Activated naive CD4-positive, alpha-beta T cell treated with anti-CD3 and anti-CD28 coated beads, Interleukin-2, amount 50 U/mL, for 24 hours (primary cell): ENCODE data around the gene HSD3B7.
A peak's percentile ranks its signal among the peaks of the same experiment; 100 is the strongest.

Experiments used
- H3K27ac Mint-ChIP-seq: one replicate; pipeline ENCODE4 v1.8.0; 2021; ENCODE audit warnings: mild to moderate bottlenecking, mixed read lengths
- H3K27me3 Mint-ChIP-seq: one replicate; pipeline ENCODE4 v1.8.0; 2021; ENCODE audit warnings: mixed read lengths
- H3K36me3 Mint-ChIP-seq: one replicate; pipeline ENCODE4 v1.8.0; 2021; ENCODE audit warnings: mixed read lengths
- H3K4me1 Mint-ChIP-seq: one replicate; pipeline ENCODE4 v1.8.0; 2021; ENCODE audit warnings: mixed read lengths
- H3K4me3 Mint-ChIP-seq: one replicate; pipeline ENCODE4 v1.8.0; 2021; ENCODE audit warnings: mild to moderate bottlenecking, mixed read lengths
- H3K9me3 Mint-ChIP-seq: one replicate; pipeline ENCODE4 v1.8.0; 2021; ENCODE audit warnings: mixed read lengths

Gene HSD3B7

DNA sequence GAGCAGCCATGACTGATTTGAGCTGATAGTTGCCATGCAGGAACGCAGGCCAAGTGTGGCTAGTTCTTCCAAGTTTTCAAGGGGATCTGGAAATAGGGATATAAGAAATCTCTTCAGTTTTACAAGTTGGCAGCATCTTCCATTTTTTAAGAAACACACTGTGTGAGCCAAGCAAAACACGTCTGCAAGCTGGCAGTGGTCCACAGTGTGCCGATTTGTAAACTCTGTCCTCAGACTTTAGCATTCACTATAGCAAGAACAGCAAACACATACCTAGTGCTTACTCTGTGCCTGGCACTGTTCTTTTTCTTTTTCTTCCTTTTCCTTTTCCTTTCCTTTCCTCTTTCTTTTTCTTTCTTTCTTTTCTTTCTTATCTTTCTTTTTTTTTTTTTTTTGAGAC, 33.3 kb upstream of the HSD3B7 start:
- no peaks in the 10 kb centered on the region for H3K27me3 Mint-ChIP-seq
- no peaks in the 10 kb centered on the region for H3K9me3 Mint-ChIP-seq
- no peak overlapping the region for H3K4me3 Mint-ChIP-seq
- peaks cover 22% of the 10 kb centered on the region for H3K4me1 Mint-ChIP-seq
- H3K27ac Mint-ChIP-seq = no peak overlapping the region
- H3K36me3 Mint-ChIP-seq = no peaks in the 10 kb centered on the region

DNA sequence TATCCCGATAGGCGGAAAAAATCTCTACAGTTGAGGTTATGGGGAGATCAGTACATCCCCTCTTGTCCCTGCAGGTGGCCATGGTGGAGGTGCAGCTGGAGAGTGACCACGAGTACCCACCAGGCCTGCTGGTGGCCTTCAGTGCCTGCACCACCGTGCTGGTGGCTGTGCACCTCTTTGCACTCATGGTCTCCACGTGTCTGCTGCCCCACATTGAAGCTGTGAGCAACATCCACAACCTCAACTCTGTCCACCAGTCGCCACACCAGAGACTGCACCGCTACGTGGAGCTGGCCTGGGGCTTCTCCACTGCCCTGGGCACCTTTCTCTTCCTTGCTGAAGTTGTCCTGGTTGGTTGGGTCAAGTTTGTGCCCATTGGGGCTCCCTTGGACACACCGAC, 31.9 kb upstream of the HSD3B7 start:
- no peaks in the 10 kb centered on the region for H3K36me3 Mint-ChIP-seq
- H3K27me3 Mint-ChIP-seq = no peaks in the 10 kb centered on the region
- peaks cover 22% of the 10 kb centered on the region for H3K4me1 Mint-ChIP-seq
- H3K4me3 Mint-ChIP-seq = no peak overlapping the region
- H3K27ac Mint-ChIP-seq = no peak overlapping the region
- no peaks in the 10 kb centered on the region for H3K9me3 Mint-ChIP-seq

DNA sequence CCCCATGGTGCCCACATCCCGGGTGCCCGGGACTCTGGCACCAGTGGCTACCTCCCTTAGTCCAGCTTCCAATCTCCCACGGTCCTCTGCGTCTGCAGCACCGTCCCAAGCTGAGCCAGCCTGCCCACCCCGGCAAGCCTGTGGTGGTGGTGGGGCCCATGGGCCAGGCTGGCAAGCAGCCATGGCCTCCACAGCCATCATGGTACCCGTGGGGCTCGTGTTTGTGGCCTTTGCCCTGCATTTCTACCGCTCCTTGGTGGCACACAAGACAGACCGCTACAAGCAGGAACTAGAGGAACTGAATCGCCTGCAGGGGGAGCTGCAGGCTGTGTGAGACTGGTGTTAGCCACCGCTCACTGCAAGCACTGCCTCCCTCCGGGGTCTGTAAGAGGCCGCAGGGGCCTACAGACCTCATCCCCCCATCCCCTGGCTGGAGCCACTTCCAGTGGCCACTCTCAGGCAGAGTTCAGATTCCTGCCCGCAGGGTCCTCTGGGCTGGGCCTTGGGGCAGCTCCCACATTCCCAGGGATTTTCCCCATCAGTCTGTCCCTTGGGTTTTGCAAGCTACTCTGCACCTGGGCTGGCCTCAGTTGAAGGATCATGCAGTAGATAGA, 31.4 kb upstream of the HSD3B7 start:
- peak overlapping the region; percentile 3 for H3K4me3 Mint-ChIP-seq
- no peaks in the 10 kb centered on the region for H3K27me3 Mint-ChIP-seq
- no peaks in the 10 kb centered on the region for H3K36me3 Mint-ChIP-seq
- no peak overlapping the region for H3K27ac Mint-ChIP-seq
- no peaks in the 10 kb centered on the region for H3K9me3 Mint-ChIP-seq
- H3K4me1 Mint-ChIP-seq = peaks cover 25% of the 10 kb centered on the region

GRCh38 chr16:30954993-30955392, 30.0 kb upstream of the HSD3B7 start:
- H3K4me1 Mint-ChIP-seq = peaks cover 33% of the 10 kb centered on the region
- H3K27ac Mint-ChIP-seq = peak overlapping the region; percentile 55
- H3K36me3 Mint-ChIP-seq = peaks cover 5% of the 10 kb centered on the region
- no peaks in the 10 kb centered on the region for H3K27me3 Mint-ChIP-seq
- no peaks in the 10 kb centered on the region for H3K9me3 Mint-ChIP-seq
- no peak overlapping the region for H3K4me3 Mint-ChIP-seq

- Mint-ChIP-seq H3K36me3 (peaks cover 10% of the 10 kb centered on the region), H3K27ac (peak overlapping the region; percentile 97), H3K9me3 (no peaks in the 10 kb centered on the region), H3K4me1 (peaks cover 33% of the 10 kb centered on the region), H3K4me3 (peak overlapping the region; percentile 95), H3K27me3 (no peaks in the 10 kb centered on the region)
These were observed 28.2 kb upstream of the HSD3B7 start for GRCh38 chr16:30956601-30957455.

DNA sequence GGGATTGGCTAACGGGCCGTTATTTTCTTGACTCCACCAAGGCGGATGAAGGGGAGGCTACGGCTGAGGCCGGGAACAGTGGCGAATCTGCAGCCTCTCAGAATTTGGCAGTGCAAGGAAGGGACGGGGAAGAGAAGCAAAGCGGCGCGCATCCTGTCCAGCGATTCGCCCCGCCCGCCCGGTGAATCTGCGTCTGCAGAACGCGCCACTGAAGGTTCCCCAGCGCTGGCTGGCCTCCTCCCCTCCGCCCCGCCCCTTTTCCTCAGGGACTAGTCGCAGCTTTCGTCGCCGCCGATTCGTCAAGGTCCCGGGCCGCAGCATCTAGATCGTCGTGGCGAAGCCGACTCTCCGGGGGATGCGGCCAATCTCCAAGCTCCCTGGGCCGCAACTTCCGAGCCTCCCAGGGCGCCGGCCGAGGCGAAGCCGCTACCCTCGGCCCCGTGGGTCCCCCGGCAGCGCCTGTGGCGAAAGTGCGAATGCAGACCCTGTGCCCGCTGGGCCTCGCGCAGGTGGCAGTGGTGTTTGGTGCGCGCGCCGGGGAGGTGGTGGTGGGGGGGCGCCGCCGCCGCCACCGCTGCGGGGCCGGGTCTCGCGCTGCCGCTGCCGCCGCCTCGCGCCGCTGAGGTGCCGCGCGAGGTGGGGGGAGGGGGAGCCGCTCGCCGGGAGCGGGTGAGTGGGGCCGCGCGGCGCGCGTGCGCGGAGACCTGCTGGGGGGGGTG, 27.4 kb upstream of the HSD3B7 start, which contains the start of gene SETD1A:
TSS of gene SETD1A (plus strand) at position 299 of the 719 bp plus-strand sequence. CDS start 978 bp downstream, outside the sequence.
- Mint-ChIP-seq H3K9me3 (no peaks in the 10 kb centered on the region), H3K4me3 (peak within 1 kb of the TSS; percentile 97), H3K4me1 (peaks cover 36% of the 10 kb centered on the region)

DNA sequence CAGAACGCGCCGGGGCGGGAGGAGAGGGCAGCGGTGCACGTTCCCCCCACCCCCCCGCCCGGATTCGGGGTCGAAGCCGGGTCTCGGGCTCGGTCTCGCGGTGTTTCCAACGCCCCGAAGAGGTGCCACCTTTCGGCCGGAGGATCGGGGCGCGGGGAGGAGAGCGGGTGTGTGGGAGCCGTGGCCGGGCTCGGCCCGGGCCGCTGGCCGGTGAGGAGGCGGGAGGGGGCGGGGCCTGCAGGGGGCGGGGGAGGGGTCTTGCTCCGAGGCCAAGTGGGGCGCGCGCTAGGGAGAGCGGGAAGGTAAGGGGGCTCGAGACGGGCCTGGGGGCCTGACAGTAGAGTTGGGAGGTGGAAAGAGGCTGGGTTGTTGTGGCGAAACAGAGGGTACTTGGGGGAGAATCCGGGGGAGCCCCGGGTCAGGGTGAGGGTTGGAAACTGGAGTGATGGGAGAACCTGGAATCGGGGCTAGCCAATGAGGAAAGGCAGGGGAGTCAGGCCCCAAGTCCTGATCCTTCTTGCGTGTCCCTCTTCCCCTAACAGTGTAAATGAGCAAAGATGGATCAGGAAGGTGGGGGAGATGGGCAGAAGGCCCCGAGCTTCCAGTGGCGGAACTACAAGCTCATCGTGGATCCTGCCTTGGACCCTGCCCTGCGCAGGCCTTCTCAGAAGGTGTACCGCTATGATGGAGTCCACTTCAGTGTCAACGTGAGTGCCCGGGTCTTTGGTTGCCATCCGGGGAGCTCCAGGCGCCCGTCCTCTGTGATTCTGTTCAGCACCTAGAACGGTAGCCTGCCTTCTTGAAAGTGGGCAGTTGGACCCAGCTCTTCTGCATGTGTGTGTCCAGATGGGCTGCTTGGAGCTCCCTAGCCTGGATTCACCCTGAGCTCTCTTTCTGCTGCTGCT, 26.6 kb upstream of the HSD3B7 start:
- H3K27ac Mint-ChIP-seq = peak overlapping the region; percentile 95
- no peaks in the 10 kb centered on the region for H3K9me3 Mint-ChIP-seq
- H3K4me3 Mint-ChIP-seq = peak overlapping the region; percentile 97
- peaks cover 36% of the 10 kb centered on the region for H3K4me1 Mint-ChIP-seq
- H3K36me3 Mint-ChIP-seq = peaks cover 16% of the 10 kb centered on the region
- H3K27me3 Mint-ChIP-seq = no peaks in the 10 kb centered on the region

More for the DNA sequence above, 27.4 kb upstream of the HSD3B7 start, which contains the start of gene SETD1A:
- H3K36me3 Mint-ChIP-seq = peaks cover 12% of the 10 kb centered on the region
- H3K27me3 Mint-ChIP-seq = no peaks in the 10 kb centered on the region
- H3K27ac Mint-ChIP-seq = peak within 1 kb of the TSS; percentile 97

GRCh38 chr16:30961384-30961783, 23.6 kb upstream of the HSD3B7 start:
- Mint-ChIP-seq H3K4me3 (no peak overlapping the region), H3K36me3 (peaks cover 19% of the 10 kb centered on the region), H3K9me3 (no peaks in the 10 kb centered on the region), H3K27ac (no peak overlapping the region), H3K4me1 (peaks cover 31% of the 10 kb centered on the region), H3K27me3 (no peaks in the 10 kb centered on the region)

DNA sequence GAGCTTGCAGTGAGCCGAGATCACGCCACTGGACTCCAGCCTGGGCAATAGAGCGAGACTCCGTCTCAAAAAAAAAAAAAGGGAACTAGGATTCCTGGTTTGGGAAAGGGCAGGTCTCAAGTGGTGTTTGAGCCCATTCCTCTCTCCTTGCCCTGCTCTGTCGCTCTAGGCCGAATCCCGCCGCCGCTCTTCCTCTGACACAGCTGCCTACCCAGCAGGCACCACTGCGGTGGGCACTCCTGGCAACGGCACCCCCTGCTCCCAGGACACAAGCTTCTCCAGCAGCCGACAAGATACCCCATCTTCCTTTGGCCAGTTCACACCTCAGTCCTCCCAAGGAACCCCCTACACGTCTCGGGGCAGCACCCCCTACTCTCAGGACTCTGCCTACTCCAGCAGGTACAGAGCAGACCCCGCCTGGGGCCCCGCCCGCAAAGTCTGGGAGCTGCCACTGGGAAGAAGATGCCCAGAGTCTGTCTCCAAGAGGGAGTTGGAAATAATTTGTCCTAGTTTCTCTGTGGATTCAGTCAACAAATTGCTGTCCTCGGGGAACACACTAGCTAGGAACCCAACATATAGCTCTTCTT, 21.0 kb upstream of the HSD3B7 start:
- Mint-ChIP-seq H3K4me3 (no peak overlapping the region), H3K36me3 (peaks cover 26% of the 10 kb centered on the region), H3K27me3 (no peaks in the 10 kb centered on the region), H3K4me1 (peaks cover 23% of the 10 kb centered on the region), H3K27ac (no peak overlapping the region), H3K9me3 (no peaks in the 10 kb centered on the region)

DNA sequence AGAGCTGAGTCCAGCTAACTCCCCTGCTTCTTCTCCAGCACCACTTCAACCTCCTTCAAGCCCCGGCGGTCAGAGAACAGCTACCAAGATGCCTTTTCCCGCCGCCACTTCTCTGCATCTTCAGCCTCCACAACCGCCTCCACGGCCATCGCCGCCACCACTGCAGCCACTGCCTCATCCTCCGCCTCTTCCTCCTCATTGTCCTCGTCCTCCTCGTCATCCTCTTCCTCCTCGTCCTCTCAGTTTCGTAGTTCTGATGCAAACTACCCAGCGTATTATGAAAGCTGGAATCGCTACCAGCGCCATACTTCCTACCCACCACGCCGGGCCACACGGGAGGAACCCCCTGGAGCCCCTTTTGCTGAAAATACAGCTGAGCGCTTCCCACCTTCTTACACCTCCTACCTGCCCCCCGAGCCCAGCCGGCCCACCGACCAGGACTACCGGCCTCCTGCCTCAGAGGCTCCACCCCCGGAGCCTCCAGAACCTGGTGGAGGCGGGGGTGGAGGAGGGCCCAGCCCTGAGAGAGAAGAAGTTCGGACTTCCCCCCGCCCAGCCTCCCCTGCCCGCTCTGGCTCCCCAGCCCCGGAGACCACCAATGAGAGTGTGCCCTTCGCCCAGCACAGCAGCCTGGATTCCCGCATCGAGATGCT, 20.3 kb upstream of the HSD3B7 start:
- H3K36me3 Mint-ChIP-seq = peaks cover 23% of the 10 kb centered on the region
- H3K4me1 Mint-ChIP-seq = peaks cover 16% of the 10 kb centered on the region
- H3K27ac Mint-ChIP-seq = peak overlapping the region; percentile 77
- H3K4me3 Mint-ChIP-seq = no peak overlapping the region
- no peaks in the 10 kb centered on the region for H3K27me3 Mint-ChIP-seq
- H3K9me3 Mint-ChIP-seq = no peaks in the 10 kb centered on the region

DNA sequence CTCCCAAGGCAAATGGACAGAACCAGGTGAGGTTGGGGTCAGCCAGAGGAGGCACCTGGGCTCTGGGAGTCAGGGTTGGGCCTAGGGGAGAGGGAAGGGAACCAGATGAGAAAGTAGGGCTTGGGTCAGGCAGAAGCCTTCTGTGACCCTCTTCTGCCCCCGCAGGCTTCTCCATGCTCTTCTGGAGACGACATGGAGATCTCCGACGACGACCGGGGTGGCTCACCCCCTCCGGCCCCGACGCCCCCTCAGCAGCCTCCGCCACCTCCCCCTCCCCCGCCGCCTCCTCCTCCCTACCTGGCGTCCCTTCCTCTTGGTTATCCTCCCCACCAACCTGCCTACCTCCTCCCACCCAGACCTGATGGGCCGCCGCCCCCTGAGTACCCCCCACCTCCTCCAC, 19.6 kb upstream of the HSD3B7 start:
- peaks cover 8% of the 10 kb centered on the region for H3K4me1 Mint-ChIP-seq
- no peak overlapping the region for H3K27ac Mint-ChIP-seq
- H3K36me3 Mint-ChIP-seq = peaks cover 17% of the 10 kb centered on the region
- H3K9me3 Mint-ChIP-seq = no peaks in the 10 kb centered on the region
- H3K27me3 Mint-ChIP-seq = no peaks in the 10 kb centered on the region
- no peak overlapping the region for H3K4me3 Mint-ChIP-seq

GRCh38 chr16:30966033-30966619, 18.9 kb upstream of the HSD3B7 start:
- Mint-ChIP-seq H3K36me3 (peaks cover 22% of the 10 kb centered on the region), H3K4me1 (peaks cover 7% of the 10 kb centered on the region), H3K9me3 (no peaks in the 10 kb centered on the region), H3K4me3 (no peak overlapping the region), H3K27me3 (no peaks in the 10 kb centered on the region), H3K27ac (peak overlapping the region; percentile 41)

DNA sequence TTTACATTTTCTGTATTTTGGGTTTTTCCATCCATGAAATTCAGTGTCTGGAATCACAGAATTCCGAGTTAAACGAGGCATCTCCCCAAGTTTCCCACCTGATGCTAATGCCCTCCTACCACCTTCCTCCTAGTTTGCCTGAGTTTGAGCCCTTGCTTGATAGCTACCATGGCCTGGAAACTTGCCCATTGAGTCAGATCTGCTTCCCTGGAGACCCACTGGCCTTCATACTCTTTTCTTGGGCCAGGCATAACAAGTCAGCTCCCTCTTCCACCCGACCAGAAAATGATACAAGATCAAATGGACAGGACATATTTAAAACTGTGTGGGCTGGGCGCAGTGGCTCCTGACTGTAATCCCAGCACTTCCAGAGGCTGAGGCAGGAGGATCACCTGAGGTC, 17.2 kb upstream of the HSD3B7 start:
- peak overlapping the region; percentile 59 for H3K27ac Mint-ChIP-seq
- H3K9me3 Mint-ChIP-seq = no peaks in the 10 kb centered on the region
- H3K4me3 Mint-ChIP-seq = no peak overlapping the region
- no peaks in the 10 kb centered on the region for H3K27me3 Mint-ChIP-seq
- peaks cover 21% of the 10 kb centered on the region for H3K36me3 Mint-ChIP-seq
- peaks cover 4% of the 10 kb centered on the region for H3K4me1 Mint-ChIP-seq

GRCh38 chr16:30969246-30969842, 15.7 kb upstream of the HSD3B7 start:
- no peak overlapping the region for H3K27ac Mint-ChIP-seq
- H3K27me3 Mint-ChIP-seq = no peaks in the 10 kb centered on the region
- peaks cover 6% of the 10 kb centered on the region for H3K4me1 Mint-ChIP-seq
- H3K4me3 Mint-ChIP-seq = no peak overlapping the region
- peaks cover 24% of the 10 kb centered on the region for H3K36me3 Mint-ChIP-seq
- no peaks in the 10 kb centered on the region for H3K9me3 Mint-ChIP-seq
